ENCODE measurements around the gene DUOX2.
"Not testable (repeated sequence)": the region's sequence is repeated elsewhere in the genome, so short reads cannot be mapped to it uniquely, and the experiment has no call there.

The DUOX2 gene

GRCh38 chr15:45073602-45074001 lies 40.4 kb downstream of the DUOX2 start:
- not testable (repeated sequence) for DNase-seq (ENCODE audit: low read depth, low spot score)

DNA sequence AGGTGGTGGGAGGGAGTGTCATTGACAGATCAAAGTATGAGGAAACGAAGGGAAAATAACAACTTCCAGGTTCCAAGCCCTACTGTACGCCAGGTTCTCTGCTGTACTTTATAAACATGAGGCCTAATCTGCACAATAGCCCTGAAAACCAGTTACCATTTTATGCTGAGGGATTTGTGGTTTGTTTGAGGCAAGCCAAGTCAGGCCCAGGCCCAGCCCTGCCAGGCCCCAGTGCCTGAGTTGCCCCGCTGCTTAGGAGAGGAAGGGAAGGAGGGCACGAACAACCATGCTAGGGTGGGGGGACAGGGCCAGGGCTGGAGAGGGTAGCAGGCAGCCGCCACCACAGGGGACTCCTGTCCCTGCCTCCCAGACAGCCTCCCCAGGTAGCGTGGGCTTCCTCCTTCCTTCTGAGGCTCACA lies 44.0 kb downstream of the DUOX2 start:
- not testable (repeated sequence) for DNase-seq (ENCODE audit: low read depth, low spot score)

DNA sequence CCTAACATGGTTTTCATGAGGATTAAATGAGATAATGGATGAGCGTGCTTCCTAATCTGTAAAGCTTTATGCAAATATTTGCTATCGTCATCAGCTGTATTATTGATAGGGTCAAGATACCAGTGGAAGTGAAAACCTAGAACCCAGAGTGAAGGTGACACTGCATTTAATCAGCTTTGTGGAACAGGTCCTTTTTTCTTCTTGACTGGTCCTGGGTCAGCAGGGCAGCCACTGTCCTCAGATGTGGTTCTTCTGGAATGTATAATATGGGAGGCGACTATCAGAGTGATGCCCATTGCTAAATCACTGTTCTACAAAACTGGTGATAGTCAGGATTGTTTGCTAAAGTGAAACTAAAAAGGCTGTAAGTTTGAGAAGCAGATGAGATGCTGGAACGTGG lies 49.6 kb downstream of the DUOX2 start:
- DNase-seq (ENCODE audit: low read depth, low spot score), result no peak

DNA sequence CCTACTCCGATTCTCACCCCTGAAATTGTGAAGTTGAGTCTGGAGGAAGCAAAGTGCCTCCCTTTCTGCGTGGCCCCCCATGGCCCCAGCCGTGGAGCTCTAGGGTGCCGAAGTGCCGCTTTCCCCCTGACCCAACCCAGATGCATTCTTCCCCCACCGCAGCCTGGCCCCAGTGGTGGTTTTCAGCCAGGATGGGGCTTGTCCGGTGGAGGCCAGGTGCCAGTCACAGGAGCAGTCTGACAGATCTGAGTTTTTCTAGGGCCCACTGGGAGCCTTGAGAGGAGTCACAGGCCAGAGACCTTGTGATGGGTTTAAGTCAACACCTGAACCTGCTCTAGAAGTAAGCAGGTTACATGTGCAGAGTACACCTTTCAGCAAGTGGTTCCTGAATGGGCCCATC lies 51.7 kb downstream of the DUOX2 start:
- DNase-seq (ENCODE audit: low read depth, low spot score), result not testable (repeated sequence)

GRCh38 chr15:45058690-45059675 lies 55.0 kb downstream of the DUOX2 start:
- DNase-seq (ENCODE audit: low read depth, low spot score), result not testable (repeated sequence)

DNA sequence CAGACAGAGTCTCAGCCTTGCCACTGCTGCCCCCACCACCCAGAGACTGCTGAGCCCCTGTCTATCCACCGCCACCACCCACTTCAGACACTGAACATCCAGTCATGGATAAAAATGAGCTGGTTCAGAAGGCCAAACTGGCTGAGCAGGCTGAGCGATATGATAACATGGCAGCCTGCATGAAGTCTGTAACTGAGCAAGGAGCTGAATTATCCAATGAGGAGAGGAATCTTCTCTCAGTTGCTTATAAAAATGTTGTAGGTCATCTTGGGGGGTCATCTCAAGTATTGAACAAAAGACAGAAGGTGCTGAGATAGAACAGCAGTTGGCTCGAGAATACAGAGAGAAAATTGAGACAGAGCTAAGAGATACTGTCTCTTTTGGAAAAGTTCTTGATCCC lies 61.3 kb downstream of the DUOX2 start:
- not testable (repeated sequence) for DNase-seq (ENCODE audit: low read depth, low spot score)

GRCh38 chr15:45050587-45050986 lies 63.4 kb downstream of the DUOX2 start:
- DNase-seq (ENCODE audit: low read depth, low spot score), result no peak

DNA sequence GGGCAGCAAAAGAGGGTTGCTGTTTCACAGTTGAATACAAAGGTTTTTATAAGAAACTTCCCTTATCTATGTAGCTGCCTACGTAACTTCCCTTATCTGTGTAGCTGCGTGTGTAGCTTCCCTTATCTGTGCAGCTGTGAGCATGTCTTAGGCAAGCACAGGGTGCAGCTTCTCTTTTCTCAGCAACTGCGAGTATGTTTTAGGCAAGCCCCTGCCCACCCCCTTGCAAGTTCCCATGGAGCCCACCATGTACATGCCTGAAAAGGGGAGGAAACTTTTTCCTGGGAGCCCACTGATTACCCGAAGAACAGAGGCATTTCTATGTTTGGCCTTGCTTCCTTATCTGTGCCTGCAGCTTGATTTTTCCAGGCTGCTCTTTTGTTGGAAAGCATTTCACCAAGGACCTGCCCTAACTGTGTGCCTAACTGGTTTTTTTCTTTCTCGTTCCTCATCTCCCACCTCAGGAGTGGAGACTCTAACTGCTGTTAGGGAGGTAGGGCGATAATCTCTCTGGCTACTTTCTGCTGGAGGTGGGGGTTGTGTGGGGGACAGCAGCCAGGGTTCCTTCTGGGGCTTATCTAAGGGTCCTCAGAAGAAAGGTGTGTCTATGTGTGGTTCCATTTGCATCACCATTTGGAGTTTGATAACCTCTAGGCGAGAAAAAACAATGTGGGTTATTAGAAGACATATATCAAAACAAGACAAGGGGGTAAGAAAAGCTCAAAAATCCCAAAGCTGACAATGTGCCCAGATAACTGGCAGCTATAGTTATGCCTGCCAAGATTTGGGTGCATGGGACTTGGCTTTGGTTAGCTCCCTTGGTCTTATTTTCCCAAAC lies 65.0 kb downstream of the DUOX2 start:
- no peak for DNase-seq (ENCODE audit: low read depth, low spot score)

DNA sequence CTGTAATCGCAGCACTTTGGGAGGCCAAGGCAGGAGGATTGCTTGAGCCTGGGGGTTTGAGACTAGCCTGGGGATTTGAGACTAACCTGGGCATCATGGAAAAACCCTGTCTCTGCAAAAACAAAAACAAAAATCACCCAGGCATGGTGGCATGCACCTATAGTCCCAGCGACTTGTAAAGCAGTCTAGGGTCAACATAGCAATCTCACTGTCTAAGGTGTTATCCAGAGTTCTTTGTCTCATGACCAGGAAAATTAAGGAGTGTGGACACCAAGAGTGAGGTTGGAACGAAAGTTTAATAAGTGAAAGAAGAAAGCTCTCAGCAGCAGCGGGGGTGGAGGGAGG lies 65.6 kb downstream of the DUOX2 start:
- not testable (repeated sequence) for DNase-seq (ENCODE audit: low read depth, low spot score)

- DNase-seq (ENCODE audit: low read depth, low spot score), result not testable (repeated sequence)
Observed at GRCh38 chr15:45044270-45044669, 69.7 kb downstream of the DUOX2 start.

GRCh38 chr15:45042859-45043258 lies 71.1 kb downstream of the DUOX2 start:
- not testable (repeated sequence) for DNase-seq (ENCODE audit: low read depth, low spot score)

All from activated naive CD8-positive, alpha-beta T cell treated with anti-CD3 and anti-CD28 coated beads, Interleukin-2, amount 50 U/mL, for 16 hours (primary cell).